CD1c-positive myeloid dendritic cell (primary cell): ENCODE data around the gene ARHGEF6.

Source experiments
- DNase-seq: peaks from one replicate; pipeline ENCODE4 v3.0.0-alpha.2; 2016; ENCODE audit errors: extremely low spot score

The ARHGEF6 gene

DNA sequence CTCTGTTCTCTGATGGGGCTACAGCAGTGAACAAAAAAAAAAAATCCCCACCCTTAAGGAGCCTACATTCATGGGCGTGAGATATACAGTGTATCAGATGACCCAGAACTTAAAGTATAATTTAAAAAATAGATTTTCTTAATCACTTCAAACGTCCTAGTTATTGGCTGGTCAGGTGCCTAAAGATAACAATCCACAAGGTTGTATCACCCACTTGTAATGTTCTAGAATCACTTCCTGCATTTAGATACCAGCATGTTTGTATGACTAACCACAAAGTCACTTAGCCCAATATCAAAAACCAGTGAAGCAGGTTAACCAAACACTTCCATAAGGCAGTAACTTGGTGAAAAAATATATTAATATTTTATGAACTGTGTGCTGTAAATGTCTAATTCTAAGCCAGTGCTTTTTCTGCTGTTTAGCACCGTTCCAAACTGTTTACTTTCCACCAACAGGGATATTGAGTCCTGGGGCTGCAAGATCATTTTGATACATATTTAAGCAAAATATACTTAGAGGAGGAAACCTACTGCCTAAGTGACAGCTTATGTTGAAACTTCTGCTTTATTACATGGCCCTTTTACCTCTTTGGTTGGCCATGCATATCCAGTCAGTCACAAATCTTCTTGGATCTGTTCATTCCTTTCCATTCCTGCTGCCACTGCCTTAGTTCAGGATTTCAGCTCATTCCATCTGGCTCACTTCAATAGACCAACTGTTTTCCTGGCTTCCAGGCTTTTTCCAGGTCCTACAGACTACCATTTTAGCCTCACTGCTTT, 89.5 kb downstream of the ARHGEF6 start:
- no peak for DNase-seq

- DNase-seq = no peak
Measured at GRCh38 chrX:136689436-136689835, 91.3 kb downstream of the ARHGEF6 start.

DNA sequence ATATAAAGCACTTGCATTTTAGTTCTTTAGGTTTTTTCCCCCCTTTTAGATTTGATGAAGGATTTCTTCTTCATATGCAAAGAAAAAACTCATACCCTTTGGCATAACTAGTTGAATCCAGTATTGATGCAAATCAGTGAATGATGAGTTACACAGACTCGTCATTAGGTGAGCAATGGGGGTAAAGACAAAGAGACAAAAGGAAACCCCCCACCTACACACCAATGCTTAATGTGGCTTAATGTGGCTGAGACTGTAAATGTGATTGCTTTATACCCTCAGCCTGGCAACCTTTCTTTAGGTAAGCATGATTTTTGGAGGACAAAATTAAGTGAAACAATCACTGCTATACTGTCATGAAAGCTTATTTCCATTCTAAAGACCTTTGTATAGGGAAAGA, 93.3 kb downstream of the ARHGEF6 start:
- no peak for DNase-seq

- no peak for DNase-seq
Measured at GRCh38 chrX:136684120-136684519, 96.6 kb downstream of the ARHGEF6 start.

DNA sequence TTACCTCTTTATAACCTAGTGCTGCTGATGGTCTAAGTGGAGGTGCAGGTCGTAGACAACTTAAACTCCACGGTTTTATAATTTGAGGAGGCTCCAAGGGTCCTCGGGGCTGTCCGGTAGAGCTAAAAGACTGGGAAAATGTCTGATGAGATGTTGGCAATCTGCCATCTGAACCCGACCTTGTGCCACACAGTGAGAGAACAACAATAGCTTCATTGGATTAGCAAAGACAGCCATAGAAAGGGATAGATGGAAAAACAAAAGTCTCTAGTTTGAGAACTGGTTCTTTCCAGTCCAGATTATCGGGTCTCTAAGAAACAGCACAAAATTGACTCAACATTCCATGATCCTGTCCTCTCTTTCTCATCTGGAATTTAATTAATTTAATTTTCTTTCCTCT, 101.2 kb downstream of the ARHGEF6 start:
- DNase-seq = no peak

- DNase-seq = no peak
Measured at GRCh38 chrX:136674270-136674985, 106.3 kb downstream of the ARHGEF6 start.

- DNase-seq = no peak
Measured at GRCh38 chrX:136671006-136671610, 109.6 kb downstream of the ARHGEF6 start.

DNA sequence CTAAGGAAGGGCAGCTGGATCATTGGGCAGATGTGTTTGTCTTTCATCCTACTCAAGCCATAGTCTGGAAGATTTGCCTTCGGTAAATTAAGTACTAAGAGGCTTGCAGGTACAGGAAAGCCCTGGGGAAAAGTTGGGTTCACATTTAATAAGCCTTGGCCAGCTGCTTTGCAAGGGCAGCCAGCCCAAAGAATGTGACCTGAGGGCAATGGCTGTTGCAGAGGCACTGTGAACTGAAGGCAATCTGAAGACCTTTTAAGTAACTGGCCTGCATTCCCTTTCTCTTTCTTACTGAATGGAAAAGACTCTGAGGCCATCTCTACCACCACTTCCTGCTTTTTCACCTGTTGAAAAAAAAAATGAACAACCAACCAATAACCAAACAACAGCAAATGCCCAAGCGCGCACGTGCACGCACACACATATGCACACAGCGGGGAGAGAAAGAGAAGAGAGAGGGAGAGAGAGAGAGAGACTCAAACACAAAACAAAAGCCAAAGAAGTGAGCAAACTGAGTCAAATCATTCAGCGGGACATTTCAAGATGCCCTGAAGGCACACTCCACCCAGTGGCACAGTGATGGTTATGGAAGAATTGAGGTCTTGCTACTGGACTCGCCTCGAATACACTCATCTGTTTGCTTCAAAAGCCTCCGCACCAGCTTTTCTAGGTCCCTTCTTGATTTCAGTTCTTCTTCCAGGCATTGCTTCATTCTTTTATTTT, 113.1 kb downstream of the ARHGEF6 start:
- no peak for DNase-seq

- no peak for DNase-seq
Measured at GRCh38 chrX:136666088-136666487, 114.6 kb downstream of the ARHGEF6 start.

- peak; percentile 39 for DNase-seq
Measured at GRCh38 chrX:136665258-136665900, 115.4 kb downstream of the ARHGEF6 start.

- DNase-seq = no peak
Measured at GRCh38 chrX:136662976-136663375, 117.8 kb downstream of the ARHGEF6 start.

- no peak for DNase-seq
Measured at GRCh38 chrX:136662104-136662503, 118.6 kb downstream of the ARHGEF6 start.

- DNase-seq = no peak
Measured at GRCh38 chrX:136660896-136661295, 119.8 kb downstream of the ARHGEF6 start.

DNA sequence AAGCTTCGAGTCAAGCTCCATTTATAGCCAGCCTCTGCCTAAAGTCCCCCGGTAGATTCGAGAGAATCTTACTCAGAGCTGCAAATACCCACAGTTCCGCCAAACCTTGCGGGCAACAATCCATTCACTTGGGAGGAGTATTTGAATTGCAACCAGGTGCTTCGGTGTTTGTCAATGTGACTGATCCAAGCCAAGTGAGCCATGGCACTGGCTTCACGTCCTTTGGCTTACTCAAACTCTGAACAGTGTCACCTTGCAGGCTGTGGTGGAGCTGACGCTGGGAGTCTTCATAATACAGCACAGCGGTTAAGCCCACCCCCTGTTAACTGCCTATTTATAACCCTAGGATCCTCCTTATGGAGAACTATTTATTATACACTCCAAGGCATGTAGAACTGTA, 121.6 kb downstream of the ARHGEF6 start:
- no peak for DNase-seq

DNA sequence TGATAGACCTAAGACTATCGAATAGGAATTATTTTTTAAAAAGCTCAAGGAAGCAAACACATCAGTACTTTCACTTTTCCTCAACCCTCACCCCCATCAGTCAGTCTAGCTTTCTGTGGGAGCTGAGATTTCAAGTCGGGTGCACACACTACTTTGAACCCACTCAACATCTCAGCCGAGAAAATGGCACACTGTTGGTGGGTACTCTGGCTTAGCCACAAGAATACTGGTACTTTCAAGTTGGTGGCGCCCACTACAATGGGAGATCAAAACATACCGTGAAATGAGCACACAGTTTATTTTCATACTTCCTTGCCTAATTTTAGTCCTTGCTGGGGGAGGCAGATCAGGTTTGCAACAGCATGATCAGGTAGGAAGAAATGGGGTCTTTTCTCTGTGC, 122.6 kb downstream of the ARHGEF6 start:
- no peak for DNase-seq

DNA sequence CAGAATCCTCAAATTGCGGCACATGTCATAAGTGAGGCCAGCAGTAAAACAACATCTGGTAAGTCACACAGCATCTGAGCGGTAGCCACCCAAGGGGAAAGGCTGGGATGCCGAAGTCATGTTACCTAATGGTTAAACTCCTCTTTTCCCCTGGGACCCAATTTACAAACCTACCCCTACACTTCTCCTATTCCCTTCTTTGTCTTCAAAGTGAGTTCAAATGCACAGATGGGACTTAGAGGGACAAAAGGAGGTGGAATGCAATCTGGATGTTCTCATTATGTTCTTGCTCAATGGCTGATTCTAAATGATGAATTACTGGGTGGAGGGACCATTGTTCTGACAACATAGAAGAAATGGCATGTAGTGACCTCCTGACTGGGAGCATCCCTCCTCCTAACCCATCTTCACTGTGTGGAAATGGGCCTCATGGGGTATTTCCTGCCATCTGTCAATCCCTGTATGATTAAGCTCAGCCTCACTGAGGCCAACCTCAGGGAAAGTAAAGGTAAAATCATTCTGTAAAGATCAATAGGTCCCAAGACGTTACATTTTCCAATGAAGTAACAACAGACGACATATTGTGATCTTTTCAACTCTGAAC, 124.3 kb downstream of the ARHGEF6 start:
- DNase-seq = no peak

DNA sequence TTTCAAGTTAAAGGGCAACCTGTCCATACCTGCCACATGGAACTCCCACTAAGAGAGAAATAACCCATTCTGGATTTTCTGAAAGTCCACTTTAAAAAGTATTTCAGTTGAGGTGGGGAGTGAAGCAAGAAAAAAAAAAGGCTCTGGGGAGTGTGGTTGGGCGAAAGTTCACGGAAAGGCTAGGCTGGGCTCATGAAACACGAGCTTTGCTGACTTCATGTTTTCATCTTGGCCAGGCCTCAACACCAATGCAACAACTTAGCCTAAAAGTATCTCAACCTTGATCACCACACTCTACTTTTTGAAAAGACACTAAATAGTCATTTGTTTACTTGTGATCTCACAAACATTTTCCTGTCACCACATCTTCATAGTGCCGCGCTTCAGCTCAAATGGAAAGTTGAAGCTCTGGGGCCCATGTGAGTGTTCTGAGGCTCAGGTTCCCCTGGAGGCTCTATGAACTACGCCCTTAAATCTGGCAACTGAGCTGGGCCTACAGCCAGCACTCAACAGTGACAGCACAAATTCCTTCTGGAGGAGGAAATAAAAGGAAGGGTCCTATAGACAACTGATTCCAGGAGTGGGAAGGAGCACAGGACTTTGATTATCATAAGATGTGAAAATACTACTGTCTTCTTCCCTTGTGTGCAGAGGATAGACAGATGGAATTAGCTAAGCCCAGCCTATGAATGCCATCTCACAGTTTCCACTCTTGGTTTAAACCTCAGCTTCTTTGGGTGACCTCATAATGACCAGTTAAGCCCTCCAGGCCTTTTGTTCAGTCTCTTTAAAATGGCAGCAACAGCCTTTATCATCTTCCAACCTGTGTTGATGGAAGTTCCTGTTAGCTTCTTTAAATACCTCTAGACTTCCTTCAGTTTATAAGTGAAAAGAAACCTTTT, 127.7 kb downstream of the ARHGEF6 start:
- DNase-seq = no peak

DNA sequence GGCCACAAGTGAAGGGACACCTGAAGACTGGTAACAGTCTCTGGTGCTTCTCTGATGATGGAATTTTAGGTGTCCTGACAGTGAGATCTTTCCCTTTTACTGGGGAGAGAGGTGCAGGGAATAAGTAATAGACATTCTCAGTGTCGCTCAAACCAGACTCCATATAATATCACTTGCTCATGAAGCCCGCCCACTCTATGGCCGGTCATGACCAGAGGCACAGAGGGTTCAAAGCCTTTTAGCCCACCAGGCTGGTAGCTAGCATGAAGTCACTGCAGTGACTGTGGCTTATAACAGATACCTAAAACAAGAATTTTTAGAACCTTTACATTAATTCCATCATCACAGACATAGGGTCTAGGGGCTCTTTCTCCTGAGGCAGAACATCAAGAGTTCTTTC, 129.9 kb downstream of the ARHGEF6 start:
- DNase-seq = no peak

- DNase-seq = no peak
Measured at GRCh38 chrX:136647677-136648360, 132.9 kb downstream of the ARHGEF6 start, which contains the start of gene CD40LG. Gene CD40LG (plus strand): TSS chrX:136648158. CDS start chrX:136648249, 91 bp downstream.
